Measurements from ENCODE around the gene DDX1.
A peak's percentile ranks its signal among the peaks of the same experiment; 100 is the strongest.

The DDX1 gene

DNA sequence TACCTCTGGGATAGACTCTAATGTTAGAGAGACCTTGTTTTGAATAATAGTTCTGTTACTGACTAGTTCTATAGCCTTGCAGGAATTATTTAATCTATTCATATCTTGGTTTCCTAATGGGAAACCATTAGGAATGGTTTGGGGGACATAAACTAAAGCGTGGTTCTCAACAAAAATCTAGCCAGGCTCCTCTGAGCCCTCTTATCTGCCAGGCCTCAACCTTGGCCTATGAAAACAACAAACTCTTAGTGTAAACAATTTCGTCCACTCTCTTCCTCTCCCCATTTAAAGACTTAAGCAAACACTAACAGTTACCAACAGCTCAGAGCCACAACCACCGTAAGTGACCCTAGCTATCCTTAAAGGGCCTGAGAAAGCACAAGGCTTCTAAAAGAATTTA lies 19.9 kb upstream of the DDX1 start:
- FAIRE-seq (no peak), DNase-seq (ENCODE audit: insufficient read length, low spot score) (no peak)
- TF ChIP-seq POU2F2 (IDR thresholded peaks at IDR 0.05; ENCODE audit: low read depth, low read length) (no peak), TAF1 (IDR thresholded peaks at IDR 0.05; ENCODE audit: low read depth, low read length) (no peak)

GRCh38 chr2:15577071-15577735 lies 14.5 kb upstream of the DDX1 start:
- TF ChIP-seq SPI1 (IDR thresholded peaks at IDR 0.05; ENCODE audit: low read depth, low read length) (no peak), POLR2AphosphoS5 (IDR thresholded peaks at IDR 0.05; ENCODE audit: low read depth, low read length) (no peak), TAF1 (IDR thresholded peaks at IDR 0.05; ENCODE audit: low read depth, low read length) (no peak), POU2F2 (IDR thresholded peaks at IDR 0.05; ENCODE audit: low read depth, low read length) (no peak), POLR2A (IDR thresholded peaks at IDR 0.05; ENCODE audit: low read depth, low read length) (no peak), PAX5 (IDR thresholded peaks at IDR 0.05; ENCODE audit: insufficient read depth, low read length, severe bottlenecking) (no peak)
- peak; percentile 92 for FAIRE-seq
- DNase-seq (ENCODE audit: insufficient read length, low spot score): no peak

DNA sequence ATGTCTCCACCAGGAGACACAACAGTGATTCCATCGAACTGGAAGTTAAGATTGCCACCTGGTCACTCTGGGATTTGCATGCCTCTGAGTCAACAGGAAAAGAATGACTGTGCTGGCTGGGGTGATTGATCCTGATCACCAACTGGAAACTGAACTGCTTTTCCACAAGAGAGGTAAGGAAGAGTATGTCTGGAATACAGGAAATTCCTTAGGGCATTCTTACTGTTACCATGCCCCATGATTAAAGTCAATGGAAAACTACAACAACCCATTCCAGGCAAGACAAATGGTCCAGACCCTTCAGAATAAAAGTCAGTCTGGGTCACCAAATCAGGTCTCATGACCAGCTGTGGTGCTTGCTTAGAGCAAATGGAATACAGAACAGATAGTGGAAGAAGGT lies 12.0 kb upstream of the DDX1 start:
- DNase-seq (ENCODE audit: insufficient read length, low spot score) (no peak), FAIRE-seq (no peak)
- no peak for TF ChIP-seq PAX5 (IDR thresholded peaks at IDR 0.05; ENCODE audit: insufficient read depth, low read length, severe bottlenecking)
- TF ChIP-seq SPI1 (IDR thresholded peaks at IDR 0.05; ENCODE audit: low read depth, low read length): no peak
- no peak for TF ChIP-seq POLR2AphosphoS5 (IDR thresholded peaks at IDR 0.05; ENCODE audit: low read depth, low read length)
- TF ChIP-seq POU2F2 (IDR thresholded peaks at IDR 0.05; ENCODE audit: low read depth, low read length): no peak
- TF ChIP-seq TAF1 (IDR thresholded peaks at IDR 0.05; ENCODE audit: low read depth, low read length): no peak

DNA sequence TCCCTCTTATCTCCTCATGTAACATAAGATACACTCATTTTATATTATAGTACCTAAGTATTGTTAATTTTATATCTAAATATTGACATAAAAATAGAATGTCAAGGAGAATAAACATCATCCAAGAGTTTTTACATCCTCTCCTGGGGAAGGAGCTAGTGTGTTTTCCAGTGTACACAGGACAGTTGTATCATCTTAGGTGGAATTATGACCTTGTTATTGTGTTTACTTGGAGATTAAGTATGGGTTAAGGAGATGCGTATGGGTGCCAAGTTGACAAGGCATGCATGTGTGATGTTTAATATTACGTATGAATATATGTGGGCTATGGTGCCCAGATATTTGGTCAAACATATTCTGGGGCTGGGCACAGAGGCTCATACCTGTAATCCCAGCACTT lies 11.2 kb upstream of the DDX1 start:
- DNase-seq (ENCODE audit: insufficient read length, low spot score): no peak
- no peak for FAIRE-seq
- TF ChIP-seq SPI1 (IDR thresholded peaks at IDR 0.05; ENCODE audit: low read depth, low read length) (no peak), POLR2AphosphoS5 (IDR thresholded peaks at IDR 0.05; ENCODE audit: low read depth, low read length) (no peak), POLR2A (IDR thresholded peaks at IDR 0.05; ENCODE audit: low read depth, low read length) (no peak), PAX5 (IDR thresholded peaks at IDR 0.05; ENCODE audit: insufficient read depth, low read length, severe bottlenecking) (no peak)

DNA sequence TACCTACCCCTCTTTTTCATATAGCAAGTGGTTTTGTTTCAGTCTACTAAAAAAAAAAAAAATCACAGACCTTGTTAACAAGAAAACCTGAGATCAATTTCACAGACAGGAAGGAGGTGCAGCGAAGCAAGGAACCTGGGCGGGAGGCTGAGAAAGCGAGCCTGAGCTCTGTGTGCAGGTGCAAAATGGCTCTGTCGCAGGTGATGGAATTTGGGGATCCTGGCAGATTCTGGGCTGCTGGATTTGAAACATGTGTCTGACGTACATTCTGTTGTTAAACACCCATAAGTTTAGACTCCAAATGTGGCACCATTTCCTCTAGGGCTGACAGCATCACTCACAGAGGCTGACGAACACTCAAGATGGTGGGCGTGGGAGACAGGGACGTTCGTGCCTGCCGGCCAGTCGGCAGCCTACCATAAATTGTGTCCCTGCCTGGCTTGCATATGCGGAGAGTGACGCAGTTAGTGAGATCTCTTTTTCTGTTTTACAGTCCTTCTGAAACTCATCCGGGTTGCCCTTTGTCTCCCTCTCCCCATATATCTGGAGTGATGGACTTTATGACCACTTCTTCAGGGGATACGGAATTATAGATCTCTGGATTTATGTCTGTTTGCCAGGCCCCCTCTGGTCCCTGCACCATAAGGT lies 8.8 kb upstream of the DDX1 start:
- DNase-seq (ENCODE audit: insufficient read length, low spot score) (no peak), FAIRE-seq (no peak)
- TF ChIP-seq SPI1 (IDR thresholded peaks at IDR 0.05; ENCODE audit: low read depth, low read length) (no peak), PAX5 (IDR thresholded peaks at IDR 0.05; ENCODE audit: insufficient read depth, low read length, severe bottlenecking) (no peak), TAF1 (IDR thresholded peaks at IDR 0.05; ENCODE audit: low read depth, low read length) (no peak), POLR2AphosphoS5 (IDR thresholded peaks at IDR 0.05; ENCODE audit: low read depth, low read length) (no peak), POLR2A (IDR thresholded peaks at IDR 0.05; ENCODE audit: low read depth, low read length) (no peak), POU2F2 (IDR thresholded peaks at IDR 0.05; ENCODE audit: low read depth, low read length) (no peak)

GRCh38 chr2:15583826-15584225 lies 7.8 kb upstream of the DDX1 start:
- TF ChIP-seq POLR2AphosphoS5 (IDR thresholded peaks at IDR 0.05; ENCODE audit: low read depth, low read length): no peak
- no peak for TF ChIP-seq POU2F2 (IDR thresholded peaks at IDR 0.05; ENCODE audit: low read depth, low read length)
- TF ChIP-seq PAX5 (IDR thresholded peaks at IDR 0.05; ENCODE audit: insufficient read depth, low read length, severe bottlenecking): no peak
- no peak for TF ChIP-seq POLR2A (IDR thresholded peaks at IDR 0.05; ENCODE audit: low read depth, low read length)
- TF ChIP-seq SPI1 (IDR thresholded peaks at IDR 0.05; ENCODE audit: low read depth, low read length): no peak
- no peak for TF ChIP-seq TAF1 (IDR thresholded peaks at IDR 0.05; ENCODE audit: low read depth, low read length)
- FAIRE-seq: no peak

DNA sequence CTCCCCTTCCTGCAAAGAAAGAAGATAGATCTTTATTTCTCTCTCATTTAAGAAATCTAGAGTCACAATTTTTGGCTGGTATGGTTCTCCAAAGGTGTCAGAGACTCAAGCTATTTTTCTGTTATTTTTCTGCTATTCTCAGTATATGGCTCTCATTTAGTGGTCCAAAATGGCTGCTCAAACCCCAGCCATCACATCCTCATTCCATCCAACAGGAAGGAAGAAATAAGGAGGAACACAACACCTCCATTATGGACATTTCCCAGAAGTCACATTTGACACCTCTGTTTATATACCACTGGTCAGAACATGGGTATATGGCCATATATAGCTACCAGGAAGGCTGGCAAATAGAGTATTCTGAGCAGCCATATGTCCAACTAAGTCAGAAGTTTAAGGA lies 7.4 kb upstream of the DDX1 start:
- DNase-seq (ENCODE audit: insufficient read length, low spot score) (no peak), FAIRE-seq (no peak)
- TF ChIP-seq POU2F2 (IDR thresholded peaks at IDR 0.05; ENCODE audit: low read depth, low read length) (no peak), POLR2A (IDR thresholded peaks at IDR 0.05; ENCODE audit: low read depth, low read length) (no peak), POLR2AphosphoS5 (IDR thresholded peaks at IDR 0.05; ENCODE audit: low read depth, low read length) (no peak), PAX5 (IDR thresholded peaks at IDR 0.05; ENCODE audit: insufficient read depth, low read length, severe bottlenecking) (no peak), SPI1 (IDR thresholded peaks at IDR 0.05; ENCODE audit: low read depth, low read length) (no peak)

More at GRCh38 chr2:15583826-15584225, 7.8 kb upstream of the DDX1 start:
- DNase-seq (ENCODE audit: insufficient read length, low spot score): no peak

GRCh38 chr2:15584767-15585469 lies 6.8 kb upstream of the DDX1 start:
- TF ChIP-seq POU2F2 (IDR thresholded peaks at IDR 0.05; ENCODE audit: low read depth, low read length): no peak
- no peak for TF ChIP-seq POLR2A (IDR thresholded peaks at IDR 0.05; ENCODE audit: low read depth, low read length)
- no peak for TF ChIP-seq SPI1 (IDR thresholded peaks at IDR 0.05; ENCODE audit: low read depth, low read length)
- TF ChIP-seq TAF1 (IDR thresholded peaks at IDR 0.05; ENCODE audit: low read depth, low read length): no peak
- TF ChIP-seq PAX5 (IDR thresholded peaks at IDR 0.05; ENCODE audit: insufficient read depth, low read length, severe bottlenecking): no peak
- no peak for TF ChIP-seq POLR2AphosphoS5 (IDR thresholded peaks at IDR 0.05; ENCODE audit: low read depth, low read length)
- DNase-seq (ENCODE audit: insufficient read length, low spot score) (no peak), FAIRE-seq (no peak)

- TF ChIP-seq PAX5 (IDR thresholded peaks at IDR 0.05; ENCODE audit: insufficient read depth, low read length, severe bottlenecking) (no peak), POLR2AphosphoS5 (IDR thresholded peaks at IDR 0.05; ENCODE audit: low read depth, low read length) (no peak), SPI1 (IDR thresholded peaks at IDR 0.05; ENCODE audit: low read depth, low read length) (no peak), POLR2A (IDR thresholded peaks at IDR 0.05; ENCODE audit: low read depth, low read length) (no peak), POU2F2 (IDR thresholded peaks at IDR 0.05; ENCODE audit: low read depth, low read length) (no peak), TAF1 (IDR thresholded peaks at IDR 0.05; ENCODE audit: low read depth, low read length) (no peak)
- FAIRE-seq (no peak), DNase-seq (ENCODE audit: insufficient read length, low spot score) (no peak)
These were observed 3.2 kb upstream of the DDX1 start for GRCh38 chr2:15588329-15588919.
